WTC11 (cell line): Measurements from ENCODE around the gene TMEM117. TPM values are rescaled to one million over a fixed set of nuclear protein-coding genes. Genes with fewer than 3 reads are reported as not detected.

ENCODE experiments used
- CREB1 ChIP-seq: sonication (generic); formaldehyde crosslinking; IDR thresholded peaks from 2 replicates; pipeline ENCODE4 v1.8.0; 2023; ENCODE audit warnings: mild to moderate bottlenecking, missing genetic modification reagents
- E2F4 ChIP-seq: sonication (generic); formaldehyde crosslinking; IDR thresholded peaks from 2 replicates; pipeline ENCODE4 v1.8.1; 2022; ENCODE audit warnings: low read depth, mild to moderate bottlenecking, moderate library complexity, missing genetic modification reagents, borderline replicate concordance
- ELF4 ChIP-seq: sonication (generic); formaldehyde crosslinking; IDR thresholded peaks from 2 replicates; pipeline ENCODE4 v1.8.1; 2022; ENCODE audit warnings: low read depth, mild to moderate bottlenecking, moderate library complexity, missing genetic modification reagents
- EMX1 ChIP-seq: fragments of 250-450 bp; sonication (Bioruptor Pico); IDR thresholded peaks from 2 replicates; pipeline ENCODE4 v1.8.0; 2021; ENCODE audit warnings: mild to moderate bottlenecking
- ETV6 ChIP-seq: sonication (generic); formaldehyde crosslinking; IDR thresholded peaks from 2 replicates; pipeline ENCODE4 v1.8.1; 2022; ENCODE audit warnings: mild to moderate bottlenecking, missing genetic modification reagents
- FOXJ3 ChIP-seq: sonication (generic); formaldehyde crosslinking; IDR thresholded peaks from 2 replicates; pipeline ENCODE4 v1.9.0; 2021; ENCODE audit warnings: missing genetic modification reagents, mild to moderate bottlenecking, borderline replicate concordance
- FOXP1 ChIP-seq: sonication (generic); formaldehyde crosslinking; IDR thresholded peaks from 2 replicates; pipeline ENCODE4 v1.8.0; 2022; ENCODE audit warnings: missing genetic modification reagents, mild to moderate bottlenecking, moderate library complexity, borderline replicate concordance
- GABPB1 ChIP-seq: sonication (generic); formaldehyde crosslinking; IDR thresholded peaks from 2 replicates; pipeline ENCODE4 v1.8.1; 2023; ENCODE audit warnings: mild to moderate bottlenecking, missing genetic modification reagents
- GTF2I ChIP-seq: fragments of 250-450 bp; sonication (Bioruptor Pico); conservative IDR thresholded peaks from 2 replicates; pipeline ENCODE4 v1.4.0; 2021; ENCODE audit warnings: mild to moderate bottlenecking
- HMGA2 ChIP-seq: fragments of 250-450 bp; sonication (Bioruptor Pico); IDR thresholded peaks from 2 replicates; pipeline ENCODE4 v1.4.0; 2021; ENCODE audit warnings: mild to moderate bottlenecking, moderate library complexity
- KAT7 ChIP-seq: sonication (generic); formaldehyde crosslinking; IDR thresholded peaks from 2 replicates; pipeline ENCODE4 v1.8.1; 2023; ENCODE audit warnings: missing genetic modification reagents, mild to moderate bottlenecking, borderline replicate concordance
- NFATC4 ChIP-seq: fragments of 250-450 bp; sonication (Bioruptor Pico); IDR thresholded peaks from 2 replicates; pipeline ENCODE4 v1.9.0; 2021; ENCODE audit warnings: mild to moderate bottlenecking
- NFE2L1 ChIP-seq: sonication (generic); formaldehyde crosslinking; IDR thresholded peaks from 2 replicates; pipeline ENCODE4 v1.8.1; 2023; ENCODE audit warnings: missing genetic modification reagents
- RELA ChIP-seq: sonication (generic); formaldehyde crosslinking; IDR thresholded peaks from 2 replicates; pipeline ENCODE4 v1.8.1; 2022; ENCODE audit warnings: missing genetic modification reagents, mild to moderate bottlenecking, borderline replicate concordance
- SMAD3 ChIP-seq: sonication (generic); formaldehyde crosslinking; IDR thresholded peaks from 2 replicates; pipeline ENCODE4 v1.8.0; 2022; ENCODE audit warnings: missing genetic modification reagents, mild to moderate bottlenecking, borderline replicate concordance
- TCF7 ChIP-seq: sonication (generic); formaldehyde crosslinking; IDR thresholded peaks from 2 replicates; pipeline ENCODE4 v1.8.0; 2022; ENCODE audit warnings: mild to moderate bottlenecking, low read depth, missing genetic modification reagents, moderate library complexity
- TEAD4 ChIP-seq: sonication (generic); formaldehyde crosslinking; IDR thresholded peaks from 2 replicates; pipeline ENCODE4 v1.8.0; 2022; ENCODE audit warnings: mild to moderate bottlenecking, missing genetic modification reagents
- ZBTB21 ChIP-seq: sonication (generic); formaldehyde crosslinking; IDR thresholded peaks from 2 replicates; pipeline ENCODE4 v1.8.1; 2023; ENCODE audit warnings: mild to moderate bottlenecking, missing genetic modification reagents, borderline replicate concordance
- ZNF121 ChIP-seq: sonication (generic); formaldehyde crosslinking; IDR thresholded peaks from 2 replicates; pipeline ENCODE4 v1.8.0; 2023; ENCODE audit warnings: missing genetic modification reagents
- ZNF138 ChIP-seq: sonication (generic); formaldehyde crosslinking; conservative IDR thresholded peaks from 2 replicates; pipeline ENCODE4 v1.8.1; 2022; ENCODE audit warnings: mild to moderate bottlenecking, moderate library complexity, missing genetic modification reagents
- ZNF317 ChIP-seq: sonication (generic); formaldehyde crosslinking; IDR thresholded peaks from 2 replicates; pipeline ENCODE4 v1.8.1; 2023; ENCODE audit warnings: low read depth, mild to moderate bottlenecking, moderate library complexity, missing genetic modification reagents, borderline replicate concordance
- ZNF396 ChIP-seq: fragments of 250-450 bp; sonication (Bioruptor Pico); IDR thresholded peaks from 2 replicates; pipeline ENCODE4 v1.8.0; 2021; ENCODE audit warnings: mild to moderate bottlenecking, moderate library complexity, borderline replicate concordance
- ZNF423 ChIP-seq: fragments of 250-450 bp; sonication (Bioruptor Pico); IDR thresholded peaks from 2 replicates; pipeline ENCODE4 v2.1.2; 2022; ENCODE audit warnings: mild to moderate bottlenecking, moderate library complexity
- ZNF671 ChIP-seq: fragments of 250-450 bp; sonication (Bioruptor Pico); IDR thresholded peaks from 2 replicates; pipeline ENCODE4 v1.8.0; 2021; ENCODE audit warnings: mild to moderate bottlenecking
- total RNA-seq: library from RNA; stranded (reverse); gene quantifications from 3 replicates; pipeline ENCODE4 v1.2.3, GENCODE V29; 2021
- TF ChIP-seq, protein P1 (sequence below): sonication (generic); formaldehyde crosslinking; IDR thresholded peaks from 2 replicates; pipeline ENCODE4 v1.8.1; 2023; ENCODE audit warnings: mild to moderate bottlenecking, missing genetic modification reagents, borderline replicate concordance
- TF ChIP-seq, protein P2 (sequence below): sonication (generic); formaldehyde crosslinking; IDR thresholded peaks from 2 replicates; pipeline ENCODE4 v1.8.0; 2022; ENCODE audit warnings: mild to moderate bottlenecking, missing genetic modification reagents
- TF ChIP-seq, protein P3 (sequence below): sonication (generic); formaldehyde crosslinking; IDR thresholded peaks from 2 replicates; pipeline ENCODE4 v1.8.0; 2022; ENCODE audit warnings: mild to moderate bottlenecking, missing genetic modification reagents
- TF ChIP-seq, protein P4 (sequence below): sonication (generic); formaldehyde crosslinking; IDR thresholded peaks from 2 replicates; pipeline ENCODE4 v1.8.1; 2023; ENCODE audit warnings: mild to moderate bottlenecking, missing genetic modification reagents, moderate library complexity
- TF ChIP-seq, protein P5 (sequence below): sonication (generic); formaldehyde crosslinking; IDR thresholded peaks from 2 replicates; pipeline ENCODE4 v1.8.1; 2023; ENCODE audit warnings: mild to moderate bottlenecking, moderate library complexity, missing genetic modification reagents
- TF ChIP-seq, protein P6 (sequence below): sonication (generic); formaldehyde crosslinking; IDR thresholded peaks from 2 replicates; pipeline ENCODE4 v1.8.1; 2023; ENCODE audit warnings: mild to moderate bottlenecking, missing genetic modification reagents

Gene TMEM117
- total RNA-seq, 1 experiment from 2014 or later: 1.5 TPM

GRCh38 chr12:43805860-43806736, 29.8 kb upstream of the TMEM117 start, which contains the start of gene TWF1 (continued):
- TF ChIP-seq E2F4 (CRISPR knock-in tag) (0 out of 2 replicates have a peak, but pooled peaks have one; percentile 19), ETV6 (no peak), NFE2L1 (CRISPR knock-in tag) (no peak), GABPB1 (CRISPR knock-in tag) (no peak), TCF7 (CRISPR knock-in tag) (no peak), CREB1 (CRISPR knock-in tag) (no peak), RELA (CRISPR knock-in tag) (no peak), GTF2I (no peak), KAT7 (CRISPR knock-in tag) (no peak), ZNF671 (no peak), ZNF121 (no peak), ELF4 (no peak), TEAD4 (no peak), FOXP1 (CRISPR knock-in tag) (peak; percentile 91), ZNF138 (CRISPR knock-in tag) (no peak), FOXJ3 (CRISPR knock-in tag) (no peak), NFATC4 (CRISPR knock-in tag) (no peak), ZNF317 (CRISPR knock-in tag) (no peak), ZNF396 (CRISPR knock-in tag) (no peak), ZNF423 (no peak), HMGA2 (CRISPR knock-in tag) (no peak), ZBTB21 (CRISPR knock-in tag) (no peak), EMX1 (CRISPR knock-in tag) (no peak), SMAD3 (CRISPR knock-in tag) (no peak)
- TF ChIP-seq, protein P1, sequence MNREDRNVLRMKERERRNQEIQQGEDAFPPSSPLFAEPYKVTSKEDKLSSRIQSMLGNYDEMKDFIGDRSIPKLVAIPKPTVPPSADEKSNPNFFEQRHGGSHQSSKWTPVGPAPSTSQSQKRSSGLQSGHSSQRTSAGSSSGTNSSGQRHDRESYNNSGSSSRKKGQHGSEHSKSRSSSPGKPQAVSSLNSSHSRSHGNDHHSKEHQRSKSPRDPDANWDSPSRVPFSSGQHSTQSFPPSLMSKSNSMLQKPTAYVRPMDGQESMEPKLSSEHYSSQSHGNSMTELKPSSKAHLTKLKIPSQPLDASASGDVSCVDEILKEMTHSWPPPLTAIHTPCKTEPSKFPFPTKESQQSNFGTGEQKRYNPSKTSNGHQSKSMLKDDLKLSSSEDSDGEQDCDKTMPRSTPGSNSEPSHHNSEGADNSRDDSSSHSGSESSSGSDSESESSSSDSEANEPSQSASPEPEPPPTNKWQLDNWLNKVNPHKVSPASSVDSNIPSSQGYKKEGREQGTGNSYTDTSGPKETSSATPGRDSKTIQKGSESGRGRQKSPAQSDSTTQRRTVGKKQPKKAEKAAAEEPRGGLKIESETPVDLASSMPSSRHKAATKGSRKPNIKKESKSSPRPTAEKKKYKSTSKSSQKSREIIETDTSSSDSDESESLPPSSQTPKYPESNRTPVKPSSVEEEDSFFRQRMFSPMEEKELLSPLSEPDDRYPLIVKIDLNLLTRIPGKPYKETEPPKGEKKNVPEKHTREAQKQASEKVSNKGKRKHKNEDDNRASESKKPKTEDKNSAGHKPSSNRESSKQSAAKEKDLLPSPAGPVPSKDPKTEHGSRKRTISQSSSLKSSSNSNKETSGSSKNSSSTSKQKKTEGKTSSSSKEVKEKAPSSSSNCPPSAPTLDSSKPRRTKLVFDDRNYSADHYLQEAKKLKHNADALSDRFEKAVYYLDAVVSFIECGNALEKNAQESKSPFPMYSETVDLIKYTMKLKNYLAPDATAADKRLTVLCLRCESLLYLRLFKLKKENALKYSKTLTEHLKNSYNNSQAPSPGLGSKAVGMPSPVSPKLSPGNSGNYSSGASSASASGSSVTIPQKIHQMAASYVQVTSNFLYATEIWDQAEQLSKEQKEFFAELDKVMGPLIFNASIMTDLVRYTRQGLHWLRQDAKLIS (CRISPR knock-in tag): no peak
- TF ChIP-seq, protein P2, sequence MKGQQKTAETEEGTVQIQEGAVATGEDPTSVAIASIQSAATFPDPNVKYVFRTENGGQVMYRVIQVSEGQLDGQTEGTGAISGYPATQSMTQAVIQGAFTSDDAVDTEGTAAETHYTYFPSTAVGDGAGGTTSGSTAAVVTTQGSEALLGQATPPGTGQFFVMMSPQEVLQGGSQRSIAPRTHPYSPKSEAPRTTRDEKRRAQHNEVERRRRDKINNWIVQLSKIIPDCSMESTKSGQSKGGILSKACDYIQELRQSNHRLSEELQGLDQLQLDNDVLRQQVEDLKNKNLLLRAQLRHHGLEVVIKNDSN: no peak
- TF ChIP-seq, protein P3, sequence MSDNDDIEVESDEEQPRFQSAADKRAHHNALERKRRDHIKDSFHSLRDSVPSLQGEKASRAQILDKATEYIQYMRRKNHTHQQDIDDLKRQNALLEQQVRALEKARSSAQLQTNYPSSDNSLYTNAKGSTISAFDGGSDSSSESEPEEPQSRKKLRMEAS (CRISPR knock-in tag): peak; percentile 27; the same call in 1 of the 2 replicates
- TF ChIP-seq, protein P4, sequence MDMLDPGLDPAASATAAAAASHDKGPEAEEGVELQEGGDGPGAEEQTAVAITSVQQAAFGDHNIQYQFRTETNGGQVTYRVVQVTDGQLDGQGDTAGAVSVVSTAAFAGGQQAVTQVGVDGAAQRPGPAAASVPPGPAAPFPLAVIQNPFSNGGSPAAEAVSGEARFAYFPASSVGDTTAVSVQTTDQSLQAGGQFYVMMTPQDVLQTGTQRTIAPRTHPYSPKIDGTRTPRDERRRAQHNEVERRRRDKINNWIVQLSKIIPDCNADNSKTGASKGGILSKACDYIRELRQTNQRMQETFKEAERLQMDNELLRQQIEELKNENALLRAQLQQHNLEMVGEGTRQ (CRISPR knock-in tag): no peak
- TF ChIP-seq, protein P5, sequence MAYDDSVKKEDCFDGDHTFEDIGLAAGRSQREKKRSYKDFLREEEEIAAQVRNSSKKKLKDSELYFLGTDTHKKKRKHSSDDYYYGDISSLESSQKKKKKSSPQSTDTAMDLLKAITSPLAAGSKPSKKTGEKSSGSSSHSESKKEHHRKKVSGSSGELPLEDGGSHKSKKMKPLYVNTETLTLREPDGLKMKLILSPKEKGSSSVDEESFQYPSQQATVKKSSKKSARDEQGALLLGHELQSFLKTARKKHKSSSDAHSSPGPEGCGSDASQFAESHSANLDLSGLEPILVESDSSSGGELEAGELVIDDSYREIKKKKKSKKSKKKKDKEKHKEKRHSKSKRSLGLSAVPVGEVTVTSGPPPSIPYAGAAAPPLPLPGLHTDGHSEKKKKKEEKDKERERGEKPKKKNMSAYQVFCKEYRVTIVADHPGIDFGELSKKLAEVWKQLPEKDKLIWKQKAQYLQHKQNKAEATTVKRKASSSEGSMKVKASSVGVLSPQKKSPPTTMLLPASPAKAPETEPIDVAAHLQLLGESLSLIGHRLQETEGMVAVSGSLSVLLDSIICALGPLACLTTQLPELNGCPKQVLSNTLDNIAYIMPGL (CRISPR knock-in tag): peak; percentile 95
- TF ChIP-seq, protein P6, sequence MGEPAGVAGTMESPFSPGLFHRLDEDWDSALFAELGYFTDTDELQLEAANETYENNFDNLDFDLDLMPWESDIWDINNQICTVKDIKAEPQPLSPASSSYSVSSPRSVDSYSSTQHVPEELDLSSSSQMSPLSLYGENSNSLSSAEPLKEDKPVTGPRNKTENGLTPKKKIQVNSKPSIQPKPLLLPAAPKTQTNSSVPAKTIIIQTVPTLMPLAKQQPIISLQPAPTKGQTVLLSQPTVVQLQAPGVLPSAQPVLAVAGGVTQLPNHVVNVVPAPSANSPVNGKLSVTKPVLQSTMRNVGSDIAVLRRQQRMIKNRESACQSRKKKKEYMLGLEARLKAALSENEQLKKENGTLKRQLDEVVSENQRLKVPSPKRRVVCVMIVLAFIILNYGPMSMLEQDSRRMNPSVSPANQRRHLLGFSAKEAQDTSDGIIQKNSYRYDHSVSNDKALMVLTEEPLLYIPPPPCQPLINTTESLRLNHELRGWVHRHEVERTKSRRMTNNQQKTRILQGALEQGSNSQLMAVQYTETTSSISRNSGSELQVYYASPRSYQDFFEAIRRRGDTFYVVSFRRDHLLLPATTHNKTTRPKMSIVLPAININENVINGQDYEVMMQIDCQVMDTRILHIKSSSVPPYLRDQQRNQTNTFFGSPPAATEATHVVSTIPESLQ: no peak
